A549 (cell line): ENCODE data around the gene SART3.

Source experiments
- CEBPB ChIP-seq, 2 experiments: fragments of >200 bp in 1 of 2; sonication (Bioruptor Twin) in 1 of 2; formaldehyde crosslinking in 1 of 2; IDR thresholded peaks; 2 replicates each; pipeline ENCODE4 v1.6.1; 2012 to 2016
- POLR2A ChIP-seq: IDR thresholded peaks from 2 replicates; pipeline ENCODE4 v1.6.1; 2012; ENCODE audit warnings: mild to moderate bottlenecking, low read length
- POLR2AphosphoS2 ChIP-seq: conservative IDR thresholded peaks from 2 replicates; pipeline ENCODE4 v1.6.1; 2012; ENCODE audit warnings: low read length, improper control_type of control experiment, inconsistent platforms
- TF ChIP-seq, protein P1 (sequence below): fragments of 200-600 bp; sonication (generic); IDR thresholded peaks from 2 replicates; pipeline ENCODE4 v1.6.1; 2016; ENCODE audit warnings: antibody characterized with exemption, mild to moderate bottlenecking, moderate library complexity
- TF ChIP-seq, protein P2 (sequence below): fragments of >200 bp; sonication (Bioruptor Twin); formaldehyde crosslinking; IDR thresholded peaks from 3 replicates; pipeline ENCODE4 v1.5.1; 2016
- TF ChIP-seq, protein P3 (sequence below): IDR thresholded peaks from 2 replicates; pipeline ENCODE4 v1.6.1; 2012

DNA sequence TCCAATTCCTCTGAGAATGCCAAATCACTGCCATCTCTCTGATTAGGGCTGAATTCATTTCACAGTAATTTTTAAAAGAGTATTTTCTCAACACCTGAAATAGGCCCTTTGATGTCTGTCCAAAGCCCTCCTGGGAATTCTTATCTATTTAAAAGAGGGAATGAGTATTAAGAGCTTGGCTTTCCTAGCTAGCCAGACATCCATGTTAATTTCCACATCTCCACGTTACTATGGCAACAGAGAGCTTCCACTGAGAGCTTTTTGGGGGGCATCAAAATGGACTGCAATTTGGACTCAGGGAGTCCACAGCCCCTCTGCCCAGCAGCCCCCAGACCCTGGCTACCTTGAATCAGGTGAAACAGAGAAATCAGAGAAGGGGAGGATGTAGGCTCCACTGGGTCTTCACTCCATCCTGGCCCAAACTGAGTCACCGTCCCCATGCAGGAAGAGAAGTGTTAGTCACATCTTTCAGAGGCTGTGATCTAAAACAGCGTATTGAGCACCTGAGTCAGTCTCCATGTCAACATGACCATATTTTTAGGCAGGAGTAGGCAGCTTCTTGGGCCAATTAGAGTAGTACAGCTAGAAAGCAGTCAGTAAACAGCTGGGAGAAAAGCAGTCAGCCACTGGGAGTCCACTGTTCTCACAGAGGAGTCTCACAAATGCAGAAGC, 52.9 kb downstream of the SART3 start:
- TF ChIP-seq, protein P1, sequence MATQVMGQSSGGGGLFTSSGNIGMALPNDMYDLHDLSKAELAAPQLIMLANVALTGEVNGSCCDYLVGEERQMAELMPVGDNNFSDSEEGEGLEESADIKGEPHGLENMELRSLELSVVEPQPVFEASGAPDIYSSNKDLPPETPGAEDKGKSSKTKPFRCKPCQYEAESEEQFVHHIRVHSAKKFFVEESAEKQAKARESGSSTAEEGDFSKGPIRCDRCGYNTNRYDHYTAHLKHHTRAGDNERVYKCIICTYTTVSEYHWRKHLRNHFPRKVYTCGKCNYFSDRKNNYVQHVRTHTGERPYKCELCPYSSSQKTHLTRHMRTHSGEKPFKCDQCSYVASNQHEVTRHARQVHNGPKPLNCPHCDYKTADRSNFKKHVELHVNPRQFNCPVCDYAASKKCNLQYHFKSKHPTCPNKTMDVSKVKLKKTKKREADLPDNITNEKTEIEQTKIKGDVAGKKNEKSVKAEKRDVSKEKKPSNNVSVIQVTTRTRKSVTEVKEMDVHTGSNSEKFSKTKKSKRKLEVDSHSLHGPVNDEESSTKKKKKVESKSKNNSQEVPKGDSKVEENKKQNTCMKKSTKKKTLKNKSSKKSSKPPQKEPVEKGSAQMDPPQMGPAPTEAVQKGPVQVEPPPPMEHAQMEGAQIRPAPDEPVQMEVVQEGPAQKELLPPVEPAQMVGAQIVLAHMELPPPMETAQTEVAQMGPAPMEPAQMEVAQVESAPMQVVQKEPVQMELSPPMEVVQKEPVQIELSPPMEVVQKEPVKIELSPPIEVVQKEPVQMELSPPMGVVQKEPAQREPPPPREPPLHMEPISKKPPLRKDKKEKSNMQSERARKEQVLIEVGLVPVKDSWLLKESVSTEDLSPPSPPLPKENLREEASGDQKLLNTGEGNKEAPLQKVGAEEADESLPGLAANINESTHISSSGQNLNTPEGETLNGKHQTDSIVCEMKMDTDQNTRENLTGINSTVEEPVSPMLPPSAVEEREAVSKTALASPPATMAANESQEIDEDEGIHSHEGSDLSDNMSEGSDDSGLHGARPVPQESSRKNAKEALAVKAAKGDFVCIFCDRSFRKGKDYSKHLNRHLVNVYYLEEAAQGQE = no peak
- no peak for TF ChIP-seq POLR2AphosphoS2
- TF ChIP-seq, protein P2, sequence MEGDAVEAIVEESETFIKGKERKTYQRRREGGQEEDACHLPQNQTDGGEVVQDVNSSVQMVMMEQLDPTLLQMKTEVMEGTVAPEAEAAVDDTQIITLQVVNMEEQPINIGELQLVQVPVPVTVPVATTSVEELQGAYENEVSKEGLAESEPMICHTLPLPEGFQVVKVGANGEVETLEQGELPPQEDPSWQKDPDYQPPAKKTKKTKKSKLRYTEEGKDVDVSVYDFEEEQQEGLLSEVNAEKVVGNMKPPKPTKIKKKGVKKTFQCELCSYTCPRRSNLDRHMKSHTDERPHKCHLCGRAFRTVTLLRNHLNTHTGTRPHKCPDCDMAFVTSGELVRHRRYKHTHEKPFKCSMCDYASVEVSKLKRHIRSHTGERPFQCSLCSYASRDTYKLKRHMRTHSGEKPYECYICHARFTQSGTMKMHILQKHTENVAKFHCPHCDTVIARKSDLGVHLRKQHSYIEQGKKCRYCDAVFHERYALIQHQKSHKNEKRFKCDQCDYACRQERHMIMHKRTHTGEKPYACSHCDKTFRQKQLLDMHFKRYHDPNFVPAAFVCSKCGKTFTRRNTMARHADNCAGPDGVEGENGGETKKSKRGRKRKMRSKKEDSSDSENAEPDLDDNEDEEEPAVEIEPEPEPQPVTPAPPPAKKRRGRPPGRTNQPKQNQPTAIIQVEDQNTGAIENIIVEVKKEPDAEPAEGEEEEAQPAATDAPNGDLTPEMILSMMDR = no peak
- TF ChIP-seq, protein P3, sequence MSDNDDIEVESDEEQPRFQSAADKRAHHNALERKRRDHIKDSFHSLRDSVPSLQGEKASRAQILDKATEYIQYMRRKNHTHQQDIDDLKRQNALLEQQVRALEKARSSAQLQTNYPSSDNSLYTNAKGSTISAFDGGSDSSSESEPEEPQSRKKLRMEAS = no peak
- no peak for TF ChIP-seq POLR2A
- no peak for TF ChIP-seq CEBPB (IDR thresholded peaks at IDR 0.05)
